Activated CD8-positive, alpha-beta memory T cell treated with anti-CD3 and anti-CD28 coated beads for 36 hours (primary cell): ENCODE measurements around the gene PSMD5. TPM values are rescaled to one million over a fixed set of nuclear protein-coding genes. Genes with fewer than 3 reads are reported as not detected.
"Not testable (repeated sequence)": the region's sequence is repeated elsewhere in the genome, so short reads cannot be mapped to it uniquely, and the experiment has no call there.

Experiments used
- CTCF ChIA-PET: fragments of 350-600 bp; sonication (Branson Sonifier 250); formaldehyde crosslinking; loops from one replicate; lab custom pipeline; 2021; ENCODE audit warnings: antibody characterized with exemption; lab: Charles Lee
- POLR2A ChIA-PET: fragments of 350-600 bp; sonication (Branson Sonifier 250); formaldehyde crosslinking; loops from one replicate; lab custom pipeline; 2021; ENCODE audit warnings: antibody characterized with exemption; lab: Charles Lee
- total RNA-seq, 2 experiments: library from RNA; stranded (reverse); gene quantifications; one replicate each; pipeline ENCODE4 v1.2.3, GENCODE V29; 2021

Gene PSMD5
- total RNA-seq, 2 experiments from 2014 or later, result 63.0 to 68.1 TPM

- CTCF ChIA-PET, result interaction anchor here (0.6 to 1.8 kb wide), 4 partner anchors 24 to 80 kb away, joined by 3 to 7 read pairs (median 4); partner anchors contain the start of gene TRAF1
- POLR2A ChIA-PET, result interaction anchor here (1.0 to 1.7 kb wide), 8 partner anchors 10 to 81 kb away, joined by 3 to 5 read pairs (median 4); partner anchors contain the start of gene FBXW2
Observed at GRCh38 chr9:120846251-120846889, 3.6 kb upstream of the PSMD5 start.

GRCh38 chr9:120845255-120845654 is 2.5 kb upstream of the PSMD5 start:
- CTCF ChIA-PET, result interaction anchor here (1.1 to 1.8 kb wide), 3 partner anchors 24 to 52 kb away, joined by 4 to 6 read pairs (median 4); partner anchors contain the start of gene FBXW2
- POLR2A ChIA-PET, result interaction anchor here (0.7 to 2.5 kb wide), 10 partner anchors 31 to 86 kb away, joined by 3 to 12 read pairs (median 5); partner anchors contain the start of genes FBXW2, PHF19 and TRAF1

- CTCF ChIA-PET, result no interaction called here
- POLR2A ChIA-PET, result interaction anchor here (0.5 to 1.0 kb wide), 8 partner anchors 48 to 218 kb away, joined by 3 to 12 read pairs (median 3); no protein-coding TSS in a partner anchor
Observed at GRCh38 chr9:120841930-120842684, 615 bp downstream of the PSMD5 start.

GRCh38 chr9:120839146-120839545 is 3.6 kb downstream of the PSMD5 start:
- ChIA-PET CTCF (no interaction called here), POLR2A (no interaction called here)

GRCh38 chr9:120837921-120838320 is 4.8 kb downstream of the PSMD5 start:
- ChIA-PET CTCF (no interaction called here), POLR2A (no interaction called here)

- ChIA-PET CTCF (no interaction called here), POLR2A (no interaction called here)
Observed at GRCh38 chr9:120833325-120833724, 9.4 kb downstream of the PSMD5 start.

GRCh38 chr9:120832807-120833206 is 9.9 kb downstream of the PSMD5 start:
- ChIA-PET POLR2A (no interaction called here), CTCF (no interaction called here)

GRCh38 chr9:120830865-120831264 is 11.9 kb downstream of the PSMD5 start:
- CTCF ChIA-PET, result interaction anchor here (0.5 kb wide), 1 partner anchor 187 kb away, joined by 3 read pairs; no protein-coding TSS in a partner anchor
- POLR2A ChIA-PET, result no interaction called here

GRCh38 chr9:120830151-120830550 is 12.6 kb downstream of the PSMD5 start:
- ChIA-PET POLR2A (no interaction called here), CTCF (no interaction called here)

GRCh38 chr9:120829650-120830049 is 13.1 kb downstream of the PSMD5 start:
- POLR2A ChIA-PET, result no interaction called here
- CTCF ChIA-PET, result no interaction called here

- CTCF ChIA-PET, result no interaction called here
- POLR2A ChIA-PET, result no interaction called here
Observed at GRCh38 chr9:120820095-120820494, 22.6 kb downstream of the PSMD5 start.

- POLR2A ChIA-PET, result no interaction called here
- CTCF ChIA-PET, result no interaction called here
Observed at GRCh38 chr9:120818595-120818994, 24.1 kb downstream of the PSMD5 start.

GRCh38 chr9:120815075-120815474 is 27.6 kb downstream of the PSMD5 start:
- POLR2A ChIA-PET, result no interaction called here
- CTCF ChIA-PET, result no interaction called here

- ChIA-PET POLR2A (no interaction called here), CTCF (no interaction called here)
Observed at GRCh38 chr9:120808931-120809330, 33.8 kb downstream of the PSMD5 start.

GRCh38 chr9:120807607-120808379 is 34.9 kb downstream of the PSMD5 start:
- ChIA-PET CTCF (no interaction called here), POLR2A (no interaction called here)

- CTCF ChIA-PET, POLR2A ChIA-PET: not testable (repeated sequence)
Observed at GRCh38 chr9:120804784-120805363, 37.8 kb downstream of the PSMD5 start.

GRCh38 chr9:120801441-120801840 is 41.3 kb downstream of the PSMD5 start:
- POLR2A ChIA-PET, result no interaction called here
- CTCF ChIA-PET, result interaction anchor here (0.6 kb wide), 1 partner anchor 259 kb away, joined by 3 read pairs; no protein-coding TSS in a partner anchor

- CTCF ChIA-PET, result interaction anchor here (0.6 to 1.4 kb wide), 10 partner anchors 8 to 577 kb away, joined by 3 to 4 read pairs (median 3); no protein-coding TSS in a partner anchor
- POLR2A ChIA-PET, result interaction anchor here (0.6 to 2.5 kb wide), 11 partner anchors 18 to 144 kb away, joined by 3 to 11 read pairs (median 4); partner anchors contain the start of gene PSMD5
Observed at GRCh38 chr9:120792898-120793765, 49.6 kb downstream of the PSMD5 start, which contains the start of gene FBXW2. Gene FBXW2, minus strand, starts transcription at chr9:120793416. Its CDS starts 5,158 bp downstream, at chr9:120788258.
